Body of pancreas (tissue), 4 donors: ENCODE data around the gene PDE6B.

Experiments used
- CTCF ChIP-seq, 7 experiments: fragments of 450-650 bp in 4 of 7; fragments of 200-600 bp in 3 of 7; sonication (generic) in 3 of 7; IDR thresholded peaks; one replicate each; pipeline ENCODE4 v1.5.1; 2016 to 2019; ENCODE audit warnings: antibody characterized with exemption in 7 of 7
- POLR2A ChIP-seq, 3 donors: fragments of 450-650 bp; IDR thresholded peaks; one replicate each; pipeline ENCODE4 v1.6.1; 2016; ENCODE audit warnings: antibody characterized with exemption in 3 of 3, mild to moderate bottlenecking in 2 of 3

- TF ChIP-seq CTCF (IDR thresholded peaks at IDR 0.05) (no peak), POLR2A (IDR thresholded peaks at IDR 0.05) (no peak)
Observed at GRCh38 chr4:620201-620600, 5.2 kb upstream of the PDE6B start.
